DMS53 treated with DMSO at 0.1 percent for 48 hours (cell line): ENCODE measurements around the gene CALCOCO1.
"Not testable (repeated sequence)": the region's sequence is repeated elsewhere in the genome, so short reads cannot be mapped to it uniquely, and the experiment has no call there.

Experiments
- DNase-seq: peaks from one replicate; lab custom pipeline; 2025; ENCODE audit not compliant: unreplicated experiment; lab: John Stamatoyannopoulos, UW

The CALCOCO1 gene

GRCh38 chr12:53734425-53734824 is 7.2 kb upstream of the CALCOCO1 start:
- no peak for DNase-seq

GRCh38 chr12:53733807-53734200 is 6.6 kb upstream of the CALCOCO1 start:
- DNase-seq = no peak

GRCh38 chr12:53733051-53733806 is 6.0 kb upstream of the CALCOCO1 start:
- DNase-seq = no peak

- no peak for DNase-seq
These were observed 2.4 kb upstream of the CALCOCO1 start for GRCh38 chr12:53729644-53730043.

- no peak for DNase-seq
These were observed 954 bp upstream of the CALCOCO1 start for GRCh38 chr12:53728206-53728605.

GRCh38 chr12:53726946-53727309 is 324 bp downstream of the CALCOCO1 start:
- DNase-seq = no peak

GRCh38 chr12:53726341-53726740 is 911 bp downstream of the CALCOCO1 start:
- DNase-seq = no peak

GRCh38 chr12:53725824-53726223 is 1.4 kb downstream of the CALCOCO1 start:
- no peak for DNase-seq

- no peak for DNase-seq
These were observed 4.7 kb downstream of the CALCOCO1 start for GRCh38 chr12:53722450-53723041.

GRCh38 chr12:53720946-53721345 is 6.3 kb downstream of the CALCOCO1 start:
- no peak for DNase-seq

- no peak for DNase-seq
These were observed 7.6 kb downstream of the CALCOCO1 start for GRCh38 chr12:53719649-53720048.

- DNase-seq = not testable (repeated sequence)
These were observed 8.7 kb downstream of the CALCOCO1 start for GRCh38 chr12:53718567-53718966.

- no peak for DNase-seq
These were observed 9.9 kb downstream of the CALCOCO1 start for GRCh38 chr12:53717319-53717718.

GRCh38 chr12:53714004-53714403 is 13.2 kb downstream of the CALCOCO1 start:
- DNase-seq = no peak

- no peak for DNase-seq
These were observed 13.7 kb downstream of the CALCOCO1 start for GRCh38 chr12:53713516-53713915.

GRCh38 chr12:53712059-53712643 is 15.1 kb downstream of the CALCOCO1 start:
- DNase-seq = no peak

- DNase-seq = no peak
These were observed 17.2 kb downstream of the CALCOCO1 start for GRCh38 chr12:53710091-53710490.

- DNase-seq = no peak
These were observed 17.6 kb downstream of the CALCOCO1 start for GRCh38 chr12:53709671-53710070.

- DNase-seq = no peak
These were observed 21.2 kb downstream of the CALCOCO1 start for GRCh38 chr12:53706080-53706479.

- DNase-seq = no peak
These were observed 23.5 kb downstream of the CALCOCO1 start for GRCh38 chr12:53703756-53704155.

- DNase-seq = peak; percentile 64
These were observed 25.6 kb downstream of the CALCOCO1 start for GRCh38 chr12:53701518-53702264.

GRCh38 chr12:53700567-53700966 is 26.7 kb downstream of the CALCOCO1 start:
- no peak for DNase-seq
